Kidney epithelial cell (primary cell): Measurements from ENCODE around the gene SORL1-AS1.

Source experiments
- DNase-seq: peaks from one replicate; pipeline ENCODE4 v3.0.0-alpha.2; 2010; ENCODE audit warnings: low read depth
- H3K27me3 ChIP-seq: 2 replicates; pipeline ENCODE4 v1.6.0; 2011; ENCODE audit warnings: low read length; ENCODE audit not compliant: control insufficient read depth, insufficient read depth
- H3K36me3 ChIP-seq: 2 replicates; pipeline ENCODE4 v1.5.1; 2011; ENCODE audit warnings: low read length; ENCODE audit not compliant: control insufficient read depth, insufficient read depth
- H3K4me3 ChIP-seq: 2 replicates; pipeline ENCODE4 v1.5.1; 2011; ENCODE audit warnings: low read depth, mild to moderate bottlenecking, control low read depth, low read length
- CTCF ChIP-seq: IDR thresholded peaks from 2 replicates; pipeline ENCODE4 v1.5.1; 2011; ENCODE audit warnings: mild to moderate bottlenecking, moderate library complexity, low read length, control low read depth, inconsistent platforms; ENCODE audit not compliant: insufficient read depth, poor library complexity, severe bottlenecking

Gene SORL1-AS1

GRCh38 chr11:121465709-121466062, 12.9 kb upstream of the SORL1-AS1 start:
- no peaks in the 10 kb centered on the region for H3K27me3 ChIP-seq
- DNase-seq: no peak
- H3K36me3 ChIP-seq: no peaks in the 10 kb centered on the region
- H3K4me3 ChIP-seq: no peak overlapping the region
- TF ChIP-seq CTCF: peak; percentile 2

- no peaks in the 10 kb centered on the region for H3K27me3 ChIP-seq
- no peak for TF ChIP-seq CTCF
- H3K36me3 ChIP-seq: no peaks in the 10 kb centered on the region
- DNase-seq: peak; percentile 68
- H3K4me3 ChIP-seq: no peak overlapping the region
These were observed 11.7 kb upstream of the SORL1-AS1 start for GRCh38 chr11:121464352-121464946.

GRCh38 chr11:121463689-121464335, 11.0 kb upstream of the SORL1-AS1 start:
- DNase-seq: no peak
- no peaks in the 10 kb centered on the region for H3K27me3 ChIP-seq
- H3K36me3 ChIP-seq: no peaks in the 10 kb centered on the region
- TF ChIP-seq CTCF: no peak
- H3K4me3 ChIP-seq: no peak overlapping the region

DNA sequence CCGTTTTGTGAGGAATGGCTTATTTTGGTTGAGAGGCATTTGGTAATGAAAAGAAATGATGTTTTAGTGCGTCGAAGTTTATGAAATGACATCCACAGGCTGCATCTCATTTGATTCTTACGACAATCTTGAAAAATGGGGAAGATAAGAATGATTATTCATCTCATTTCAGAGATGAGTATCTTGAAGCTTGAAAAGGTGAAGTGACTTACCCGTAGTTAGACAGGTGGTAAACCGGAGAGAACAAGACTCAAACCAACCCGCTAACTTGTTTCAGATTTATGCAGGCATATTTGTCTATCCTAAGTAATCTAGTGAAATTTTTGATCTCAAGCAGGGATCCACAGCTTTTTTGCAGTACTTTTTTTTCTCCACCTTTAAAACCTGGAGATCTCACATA, 9.1 kb upstream of the SORL1-AS1 start:
- Histone ChIP-seq H3K4me3 (no peak overlapping the region), H3K27me3 (no peaks in the 10 kb centered on the region), H3K36me3 (no peaks in the 10 kb centered on the region)
- no peak for TF ChIP-seq CTCF
- no peak for DNase-seq

- no peak for TF ChIP-seq CTCF
- Histone ChIP-seq H3K27me3 (no peaks in the 10 kb centered on the region), H3K36me3 (no peaks in the 10 kb centered on the region), H3K4me3 (no peak overlapping the region)
- DNase-seq: no peak
These were observed 8.3 kb upstream of the SORL1-AS1 start for GRCh38 chr11:121460941-121461514.
